H9 (cell line): ENCODE measurements around the gene SPTBN1. TPM values are rescaled to one million over a fixed set of nuclear protein-coding genes. Genes with fewer than 3 reads are reported as not detected.

ENCODE experiments used
- DNase-seq: peaks from one replicate; pipeline ENCODE4 v3.0.0-alpha.2; 2017
- H2AFZ ChIP-seq: one replicate; pipeline ENCODE4 v1.6.1; 2013; ENCODE audit warnings: mild to moderate bottlenecking, low read length, control low read depth, moderate library complexity
- H2AK5ac ChIP-seq: 2 replicates; pipeline ENCODE4 v1.6.1; 2013; ENCODE audit warnings: low read length, control low read depth, mixed read lengths; ENCODE audit not compliant: insufficient read length
- H2BK120ac ChIP-seq: one replicate; pipeline ENCODE4 v1.6.1; 2013; ENCODE audit warnings: low read depth, mild to moderate bottlenecking, low read length, control low read depth, inconsistent platforms; ENCODE audit not compliant: poor library complexity, severe bottlenecking
- H2BK12ac ChIP-seq: 2 replicates; pipeline ENCODE4 v1.6.1; 2013; ENCODE audit warnings: low read length, control low read depth, mixed read lengths, low read depth; ENCODE audit not compliant: insufficient read length
- H2BK15ac ChIP-seq: 2 replicates; pipeline ENCODE4 v1.6.1; 2013; ENCODE audit warnings: low read depth, low read length, control low read depth
- H2BK20ac ChIP-seq: one replicate; pipeline ENCODE4 v1.6.1; 2013; ENCODE audit warnings: low read depth, mild to moderate bottlenecking, low read length, control low read depth, inconsistent platforms; ENCODE audit not compliant: poor library complexity, severe bottlenecking
- H2BK5ac ChIP-seq: 2 replicates; pipeline ENCODE4 v1.6.1; 2013; ENCODE audit warnings: low read length, control low read depth, mixed read lengths; ENCODE audit not compliant: insufficient read length
- H3K14ac ChIP-seq: 2 replicates; pipeline ENCODE4 v1.6.1; 2013; ENCODE audit warnings: low read length, control low read depth; ENCODE audit not compliant: insufficient read depth
- H3K18ac ChIP-seq: 2 replicates; pipeline ENCODE4 v1.6.1; 2013; ENCODE audit warnings: low read depth, mild to moderate bottlenecking, mixed read lengths, low read length, control low read depth; ENCODE audit not compliant: insufficient read length
- H3K23ac ChIP-seq: 2 replicates; pipeline ENCODE4 v1.6.1; 2013; ENCODE audit warnings: low read length, control low read depth, mixed read lengths, low read depth; ENCODE audit not compliant: insufficient read length
- H3K23me2 ChIP-seq: 2 replicates; pipeline ENCODE4 v1.6.1; 2013; ENCODE audit warnings: low read depth, mild to moderate bottlenecking, mixed read lengths, low read length, control low read depth; ENCODE audit not compliant: insufficient read length, poor library complexity, severe bottlenecking
- H3K27ac ChIP-seq: 2 replicates; pipeline ENCODE4 v1.5.1; 2013; ENCODE audit warnings: low read length, control low read depth, mixed read lengths, low read depth; ENCODE audit not compliant: insufficient read length
- H3K27me3 ChIP-seq: 2 replicates; pipeline ENCODE4 v1.6.1; 2013; ENCODE audit warnings: low read length, control low read depth, inconsistent platforms; ENCODE audit not compliant: insufficient read depth
- H3K4ac ChIP-seq: 2 replicates; pipeline ENCODE4 v1.6.1; 2013; ENCODE audit warnings: low read depth, mild to moderate bottlenecking, control low read depth, inconsistent platforms, low read length, moderate library complexity
- H3K4me1 ChIP-seq: 2 replicates; pipeline ENCODE4 v1.6.1; 2013; ENCODE audit warnings: low read length, control low read depth, inconsistent platforms; ENCODE audit not compliant: insufficient read depth
- H3K4me2 ChIP-seq: 2 replicates; pipeline ENCODE4 v1.6.1; 2013; ENCODE audit warnings: low read length, control low read depth, mixed read lengths; ENCODE audit not compliant: insufficient read length, insufficient read depth
- H3K56ac ChIP-seq: 2 replicates; pipeline ENCODE4 v1.6.1; 2013; ENCODE audit warnings: low read depth, mild to moderate bottlenecking, mixed read lengths, low read length, control low read depth; ENCODE audit not compliant: insufficient read length
- H3K79me1 ChIP-seq: 2 replicates; pipeline ENCODE4 v1.6.1; 2013; ENCODE audit warnings: low read depth, mild to moderate bottlenecking, moderate library complexity, low read length, control low read depth, inconsistent platforms; ENCODE audit not compliant: insufficient read depth, poor library complexity, severe bottlenecking
- H3K79me2 ChIP-seq: 2 replicates; pipeline ENCODE4 v1.6.1; 2013; ENCODE audit warnings: low read length, control low read depth, inconsistent platforms; ENCODE audit not compliant: insufficient read depth
- H3K9ac ChIP-seq: 2 replicates; pipeline ENCODE4 v1.6.1; 2013; ENCODE audit warnings: low read length, control low read depth, mixed read lengths; ENCODE audit not compliant: insufficient read length; ENCODE audit errors: extremely low read depth
- H3K9me3 ChIP-seq: one replicate; pipeline ENCODE4 v1.6.1; 2013; ENCODE audit warnings: low read depth, low read length, inconsistent platforms; ENCODE audit not compliant: control insufficient read depth
- H3T11ph ChIP-seq: one replicate; pipeline ENCODE4 v1.6.1; 2013; ENCODE audit warnings: mild to moderate bottlenecking, low read length, control low read depth, inconsistent platforms
- H4K20me1 ChIP-seq: one replicate; pipeline ENCODE4 v1.6.1; 2013; ENCODE audit not compliant: control insufficient read depth, insufficient read length, insufficient read depth
- H4K5ac ChIP-seq: 2 replicates; pipeline ENCODE4 v1.6.1; 2013; ENCODE audit warnings: low read depth, mild to moderate bottlenecking, mixed read lengths, low read length, control low read depth; ENCODE audit not compliant: insufficient read length
- H4K8ac ChIP-seq: replicated peaks from 2 replicates; pipeline ENCODE4 v1.6.1; 2013; ENCODE audit warnings: low read length, control low read depth, mixed read lengths, low read depth; ENCODE audit not compliant: insufficient read length
- H4K91ac ChIP-seq: 2 replicates; pipeline ENCODE4 v1.6.1; 2013; ENCODE audit warnings: low read depth, mild to moderate bottlenecking, moderate library complexity, mixed read lengths, low read length, control low read depth; ENCODE audit not compliant: insufficient read length
- H3K27ac Mint-ChIP-seq, 3 experiments: 2 replicates in 2 of 3; 3 replicates in 1 of 3; pipeline ENCODE4 v1.8.0; 2020 to 2021; ENCODE audit warnings: mixed read lengths in 3 of 3, mild to moderate bottlenecking in 1 of 3, moderate library complexity in 1 of 3
- H3K27me3 Mint-ChIP-seq: 2 replicates; pipeline ENCODE4 v1.8.0; 2021; ENCODE audit warnings: low read depth, mild to moderate bottlenecking, moderate library complexity, mixed read lengths
- H3K36me3 Mint-ChIP-seq, 3 experiments: 2 replicates in 2 of 3; 3 replicates in 1 of 3; pipeline ENCODE4 v1.8.0; 2020 to 2021; ENCODE audit warnings: low read depth in 3 of 3, mixed read lengths in 3 of 3; ENCODE audit not compliant: insufficient read depth in 1 of 3
- H3K4me1 Mint-ChIP-seq, 2 experiments: 2 replicates each; pipeline ENCODE4 v1.8.0; 2020; ENCODE audit warnings: mixed read lengths in 2 of 2
- H3K4me3 Mint-ChIP-seq, 2 experiments: 2 replicates in 1 of 2; 3 replicates in 1 of 2; pipeline ENCODE4 v1.8.0; 2020 to 2021; ENCODE audit warnings: mild to moderate bottlenecking in 2 of 2, mixed read lengths in 2 of 2, moderate library complexity in 1 of 2
- H3K9me3 Mint-ChIP-seq, 2 experiments: 2 replicates in 1 of 2; 3 replicates in 1 of 2; pipeline ENCODE4 v1.8.0; 2020; ENCODE audit warnings: mild to moderate bottlenecking in 2 of 2, mixed read lengths in 2 of 2, moderate library complexity in 1 of 2
- WGBS: extraction: QIAGEN DNeasy Blood & Tissue Kit; methylation state at CpG from one replicate; pipeline ENCODE4 v1.1.7; 2013; ENCODE audit warnings: missing lambda C conversion rate, low lambda C conversion rate, mixed read lengths; ENCODE audit not compliant: insufficient read length; ENCODE audit errors: extremely low coverage; 5-methylcytosine and 5-hydroxymethylcytosine counted together
- total RNA-seq: library from RNA; stranded (reverse); gene quantifications from 2 replicates; pipeline ENCODE4 v1.2.1, GENCODE V29; 2021
- TF ChIP-seq, protein P1 (sequence below): fragments of 200-600 bp; sonication (generic); conservative IDR thresholded peaks from 3 replicates; pipeline ENCODE4 v1.8.0; 2021; ENCODE audit warnings: antibody characterized with exemption, mild to moderate bottlenecking

The SPTBN1 gene
- total RNA-seq, 1 experiment from 2014 or later: 164 TPM

DNA sequence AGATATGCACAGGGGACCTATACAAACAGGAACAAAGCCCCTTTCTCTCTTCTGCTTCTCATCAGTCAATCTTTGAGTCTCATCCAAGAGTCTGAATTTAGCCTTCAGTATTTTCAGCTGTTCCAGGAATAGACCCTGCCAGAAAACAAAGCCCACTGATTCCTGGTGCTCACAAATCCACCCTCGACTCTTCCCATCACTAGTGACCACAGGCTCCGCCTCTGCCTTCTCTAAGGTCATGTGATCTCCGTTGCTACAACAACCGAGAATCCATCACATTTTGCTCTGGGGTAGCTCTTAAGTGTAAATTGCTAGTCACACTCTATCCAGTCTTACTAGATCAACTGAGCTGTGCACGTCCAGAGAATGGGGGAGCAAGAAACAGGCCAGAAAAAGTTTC is 46.4 kb upstream of the SPTBN1 start:
- H3K18ac ChIP-seq: no peak overlapping the region
- H3K4ac ChIP-seq: no peak overlapping the region
- H3K23me2 ChIP-seq: no peaks in the 10 kb centered on the region
- TF ChIP-seq, protein P1, sequence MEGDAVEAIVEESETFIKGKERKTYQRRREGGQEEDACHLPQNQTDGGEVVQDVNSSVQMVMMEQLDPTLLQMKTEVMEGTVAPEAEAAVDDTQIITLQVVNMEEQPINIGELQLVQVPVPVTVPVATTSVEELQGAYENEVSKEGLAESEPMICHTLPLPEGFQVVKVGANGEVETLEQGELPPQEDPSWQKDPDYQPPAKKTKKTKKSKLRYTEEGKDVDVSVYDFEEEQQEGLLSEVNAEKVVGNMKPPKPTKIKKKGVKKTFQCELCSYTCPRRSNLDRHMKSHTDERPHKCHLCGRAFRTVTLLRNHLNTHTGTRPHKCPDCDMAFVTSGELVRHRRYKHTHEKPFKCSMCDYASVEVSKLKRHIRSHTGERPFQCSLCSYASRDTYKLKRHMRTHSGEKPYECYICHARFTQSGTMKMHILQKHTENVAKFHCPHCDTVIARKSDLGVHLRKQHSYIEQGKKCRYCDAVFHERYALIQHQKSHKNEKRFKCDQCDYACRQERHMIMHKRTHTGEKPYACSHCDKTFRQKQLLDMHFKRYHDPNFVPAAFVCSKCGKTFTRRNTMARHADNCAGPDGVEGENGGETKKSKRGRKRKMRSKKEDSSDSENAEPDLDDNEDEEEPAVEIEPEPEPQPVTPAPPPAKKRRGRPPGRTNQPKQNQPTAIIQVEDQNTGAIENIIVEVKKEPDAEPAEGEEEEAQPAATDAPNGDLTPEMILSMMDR: no peak
- no peak overlapping the region for H2AK5ac ChIP-seq
- no peaks in the 10 kb centered on the region for H3K36me3 Mint-ChIP-seq
- H3K56ac ChIP-seq: no peak overlapping the region
- no peaks in the 10 kb centered on the region for H3K9me3 Mint-ChIP-seq
- no peaks in the 10 kb centered on the region for H3K27me3 ChIP-seq
- no peaks in the 10 kb centered on the region for H3K9me3 ChIP-seq
- no peak overlapping the region for H3K4me2 ChIP-seq
- no peak overlapping the region for H2BK12ac ChIP-seq
- no peak overlapping the region for H3K14ac ChIP-seq
- H3K27ac Mint-ChIP-seq: no peak overlapping the region
- no peak overlapping the region for H3K4me3 Mint-ChIP-seq
- H3K27me3 Mint-ChIP-seq: no peaks in the 10 kb centered on the region
- no peaks in the 10 kb centered on the region; the same call in 1 of the 2 replicates for H3K4me1 ChIP-seq
- H3K4me1 Mint-ChIP-seq: peaks cover 4 to 13% of the 10 kb centered on the region in 2 experiments
- no peak overlapping the region for H2BK15ac ChIP-seq
- H2BK5ac ChIP-seq: no peak overlapping the region
- no peaks in the 10 kb centered on the region for H4K20me1 ChIP-seq
- no peak overlapping the region for H4K5ac ChIP-seq
- H3K23ac ChIP-seq: no peak overlapping the region
- no peaks in the 10 kb centered on the region for H3K79me1 ChIP-seq
- H2BK120ac ChIP-seq: no peak overlapping the region
- no CpG with 5 or more reads among the region's 5 CpGs for WGBS
- H2AFZ ChIP-seq: peak overlapping the region; percentile 80
- H3K27ac ChIP-seq: no peak overlapping the region
- no peak overlapping the region for H4K91ac ChIP-seq
- no peaks in the 10 kb centered on the region for H3K79me2 ChIP-seq
- H3T11ph ChIP-seq: no peak overlapping the region
- peak; percentile 32 for DNase-seq
- H3K9ac ChIP-seq: no peak overlapping the region
- H4K8ac ChIP-seq: no peak overlapping the region
- H2BK20ac ChIP-seq: no peak overlapping the region
